Stimulated activated CD4-positive, alpha-beta T cell treated with anti-CD3 and anti-CD28 coated beads, Interleukin-4, amount 100 ng/mL, for 24 hours (primary cell): Measurements from ENCODE around the gene DLG1.

Experiments used
- DNase-seq: peaks from one replicate; pipeline ENCODE4 v3.0.0-alpha.2; 2020

Gene DLG1

DNA sequence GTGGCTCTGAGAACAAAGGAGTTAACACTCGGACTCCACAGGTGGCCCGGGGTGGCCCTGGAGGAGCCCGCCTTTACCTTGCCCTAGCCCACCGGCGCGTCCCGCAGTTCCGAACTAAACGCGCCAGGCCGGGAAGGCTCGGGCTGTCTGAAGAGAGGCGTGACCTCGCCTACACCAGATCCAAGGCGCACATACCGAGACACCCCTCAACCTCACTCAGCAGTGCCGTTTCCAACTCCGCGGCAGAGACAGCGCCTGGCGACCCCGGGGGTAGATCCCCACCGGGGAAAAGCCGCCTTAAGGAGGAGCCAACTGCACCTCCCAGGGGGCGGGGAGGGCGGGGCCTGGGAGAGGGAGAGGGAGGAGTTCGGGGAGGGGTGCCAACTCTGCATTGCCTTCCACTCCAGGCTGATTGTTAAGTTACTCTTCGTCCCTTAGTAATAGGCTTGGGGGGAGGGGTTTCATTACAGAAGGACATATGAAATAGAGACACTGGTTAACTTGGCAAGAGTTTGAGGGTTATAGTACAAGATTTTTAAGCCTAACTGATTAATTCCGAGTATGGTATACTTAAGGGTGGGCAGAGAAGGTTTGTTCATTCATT, at the start of gene DLG1:
TSS of gene DLG1 (minus strand) at position 272 of the 604 bp plus-strand sequence. CDS start 1,408 bp downstream, outside the sequence.
- DNase-seq: peak; percentile 84

- no peak for DNase-seq
Measured at GRCh38 chr3:197348014-197348413, 49.6 kb upstream of the DLG1 start.

- DNase-seq: no peak
Measured at GRCh38 chr3:197345390-197345789, 47.0 kb upstream of the DLG1 start.

DNA sequence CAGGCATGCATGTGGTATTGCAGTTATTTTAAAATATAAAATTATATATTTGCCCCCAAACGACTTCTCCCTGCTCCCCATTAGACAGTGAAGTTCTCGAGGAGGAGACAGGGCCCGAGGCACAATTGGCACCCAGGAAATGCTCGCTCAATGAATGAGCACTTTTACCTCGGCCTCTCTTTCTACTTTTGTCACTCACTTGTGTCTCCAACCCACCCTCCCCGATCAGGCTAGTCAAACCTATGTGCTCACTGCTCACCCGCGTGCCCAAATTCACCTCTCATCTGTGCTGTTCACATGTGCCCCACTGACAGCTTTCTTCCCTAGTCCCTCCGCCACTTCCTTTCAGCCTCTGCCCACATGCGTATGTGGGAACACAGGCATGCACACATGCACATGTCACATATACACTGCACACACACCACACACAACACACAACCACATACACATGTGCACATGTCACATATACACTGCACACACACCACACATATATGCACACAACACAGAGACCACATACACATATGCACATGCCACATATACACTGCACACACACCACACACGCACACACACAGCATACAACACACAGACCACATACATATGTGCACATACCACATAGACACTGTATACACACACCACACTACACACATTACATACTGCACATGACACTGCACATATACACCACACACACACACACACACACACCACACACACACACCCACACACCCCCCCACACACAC, 46.3 kb upstream of the DLG1 start:
- no peak for DNase-seq

DNA sequence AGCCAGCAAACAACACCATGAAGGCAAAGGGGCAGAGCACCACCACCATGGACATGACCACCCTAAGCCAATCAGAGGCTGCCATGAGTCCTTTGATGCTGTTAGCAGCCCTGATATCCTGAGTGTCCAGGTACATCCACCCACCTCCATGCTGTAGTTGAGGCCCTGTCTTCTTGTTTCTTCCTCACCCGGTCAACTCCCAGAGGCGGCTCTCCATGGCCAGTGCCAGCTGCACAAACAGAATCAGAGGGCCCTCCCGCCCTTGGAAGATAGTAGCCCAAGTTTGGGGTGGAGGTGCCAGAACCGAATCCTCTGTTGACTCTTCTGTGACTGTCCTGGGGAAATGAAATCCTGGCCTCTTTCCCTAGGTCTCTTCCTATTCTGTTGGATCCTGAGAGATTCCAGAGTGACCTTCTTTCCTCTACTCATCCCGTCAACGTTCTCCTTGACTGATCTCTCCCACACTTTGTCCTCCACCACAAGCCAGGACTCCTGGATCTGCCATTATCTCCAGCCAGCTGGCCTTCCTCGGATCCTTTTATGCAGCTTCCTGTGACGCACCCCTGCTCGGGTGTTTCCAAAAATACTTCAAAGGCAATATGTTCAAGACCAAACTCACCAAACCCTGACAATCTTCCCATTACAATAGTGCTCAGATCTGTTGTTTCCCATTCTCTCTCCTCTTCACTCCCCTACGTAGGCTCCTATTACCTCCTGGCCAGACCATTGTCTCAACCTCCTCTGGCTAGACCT, 45.4 kb upstream of the DLG1 start:
- no peak for DNase-seq

DNA sequence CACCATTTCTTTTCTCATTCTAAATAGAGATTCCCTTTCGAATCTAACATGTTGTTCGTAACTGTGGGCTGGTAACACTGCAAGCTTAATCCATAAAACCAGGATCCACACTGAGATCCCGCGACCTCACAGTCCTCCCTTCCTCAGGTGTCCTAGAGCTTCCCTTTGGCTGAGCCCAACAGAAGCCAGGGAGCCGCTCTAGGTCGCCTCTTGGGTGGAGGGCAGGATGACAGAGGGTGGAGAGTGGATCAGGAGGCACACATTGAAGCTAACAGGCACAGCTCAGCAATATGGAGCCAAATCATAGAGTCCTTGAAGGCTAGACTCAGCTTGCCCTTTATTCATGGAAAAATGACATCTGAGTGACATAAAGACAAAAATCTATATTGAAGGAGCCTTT, 44.7 kb upstream of the DLG1 start:
- no peak for DNase-seq

- DNase-seq: no peak
Measured at GRCh38 chr3:197340521-197340871, 42.1 kb upstream of the DLG1 start.

- no peak for DNase-seq
Measured at GRCh38 chr3:197339841-197340520, 41.6 kb upstream of the DLG1 start.

- DNase-seq: no peak
Measured at GRCh38 chr3:197338586-197338985, 40.2 kb upstream of the DLG1 start.

GRCh38 chr3:197337656-197338055, 39.2 kb upstream of the DLG1 start:
- no peak for DNase-seq

DNA sequence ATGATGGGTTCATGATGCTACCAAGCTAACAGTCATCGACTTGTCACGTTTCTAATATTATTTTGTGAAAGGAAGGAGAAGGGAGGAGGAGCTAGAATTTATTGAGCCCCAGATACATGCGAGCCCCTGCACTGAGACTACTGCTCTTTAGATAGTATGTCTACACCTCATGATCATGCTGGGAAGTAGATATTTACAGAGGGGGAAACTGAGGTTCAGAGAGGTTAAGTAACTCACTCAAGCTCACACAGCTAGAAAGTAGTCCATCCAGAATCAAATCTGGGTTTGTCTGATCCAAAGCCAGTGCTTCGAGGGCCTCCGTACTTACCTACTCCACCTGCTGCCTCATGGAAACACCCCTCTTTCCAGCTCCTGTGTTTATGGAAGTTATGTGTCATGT, 38.8 kb upstream of the DLG1 start:
- no peak for DNase-seq

- no peak for DNase-seq
Measured at GRCh38 chr3:197336348-197336747, 37.9 kb upstream of the DLG1 start.

DNA sequence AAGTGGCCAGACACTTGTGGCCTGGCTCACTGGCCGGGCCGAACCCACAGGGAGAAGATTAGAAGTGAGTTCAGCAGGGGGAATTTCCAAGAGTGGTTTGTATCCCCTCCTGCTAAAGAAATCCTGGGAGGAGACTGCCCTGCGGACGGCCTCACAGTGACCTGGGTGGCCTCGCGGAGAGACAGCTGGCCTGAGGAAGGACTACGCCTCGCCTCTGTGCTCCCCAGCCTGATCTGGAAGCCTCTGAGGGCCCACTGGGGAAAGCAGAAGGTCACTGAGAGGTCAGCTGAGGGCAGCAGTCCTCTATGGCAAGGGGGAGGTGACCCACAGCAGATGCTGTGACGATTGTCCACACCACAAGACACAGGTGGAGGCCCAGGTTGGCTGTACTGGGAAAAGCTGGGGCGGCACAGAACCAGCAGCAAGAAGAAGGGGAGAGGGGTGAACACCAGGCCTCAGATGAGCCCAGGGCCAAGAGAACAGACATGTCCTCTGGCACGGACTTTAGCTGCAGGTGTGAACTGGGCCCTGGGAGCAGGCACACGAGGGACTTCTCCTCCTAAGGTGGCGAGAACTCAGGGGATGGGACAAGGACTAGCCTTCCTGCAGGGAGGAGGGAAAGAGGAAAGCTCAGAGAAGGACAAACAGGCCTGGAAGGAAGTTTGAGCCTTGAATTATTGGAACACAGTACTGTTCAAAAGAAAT, 37.2 kb upstream of the DLG1 start:
- no peak for DNase-seq

DNA sequence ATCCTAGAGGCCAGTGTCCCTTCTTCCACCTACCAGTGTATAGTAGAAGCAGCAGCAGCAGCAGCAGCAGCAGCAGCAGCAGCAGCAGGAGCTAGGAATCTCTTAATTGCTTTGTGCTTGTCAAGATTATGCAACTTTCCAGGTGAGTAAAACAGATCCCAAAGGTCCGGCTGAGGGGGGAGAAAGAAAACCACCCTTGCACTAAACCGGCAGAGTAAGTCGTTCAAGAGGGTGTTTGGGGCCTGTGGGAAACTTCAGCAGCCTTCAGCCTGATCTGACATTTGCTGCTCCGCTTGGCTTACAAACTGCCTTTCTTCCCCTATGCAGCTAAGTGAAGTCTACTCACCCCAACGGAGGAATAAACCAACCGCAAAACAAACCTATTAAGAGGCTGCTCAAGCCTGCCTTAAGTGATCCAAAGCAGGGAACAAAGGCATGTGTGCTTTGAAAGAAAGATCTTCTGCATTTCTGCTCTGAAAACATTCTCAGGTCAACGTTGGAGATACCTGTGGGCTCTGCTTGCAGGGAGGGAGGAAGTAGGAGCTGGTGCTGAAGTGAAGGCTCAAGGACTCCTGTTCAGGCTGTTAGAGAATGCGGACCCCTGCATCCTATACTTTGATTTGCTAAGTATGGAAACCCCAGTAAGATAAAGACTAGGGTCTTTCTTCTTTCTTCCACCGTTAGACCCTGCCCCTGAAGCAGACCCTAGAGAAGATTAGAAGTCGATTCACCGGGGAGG, 35.7 kb upstream of the DLG1 start:
- no peak for DNase-seq

DNA sequence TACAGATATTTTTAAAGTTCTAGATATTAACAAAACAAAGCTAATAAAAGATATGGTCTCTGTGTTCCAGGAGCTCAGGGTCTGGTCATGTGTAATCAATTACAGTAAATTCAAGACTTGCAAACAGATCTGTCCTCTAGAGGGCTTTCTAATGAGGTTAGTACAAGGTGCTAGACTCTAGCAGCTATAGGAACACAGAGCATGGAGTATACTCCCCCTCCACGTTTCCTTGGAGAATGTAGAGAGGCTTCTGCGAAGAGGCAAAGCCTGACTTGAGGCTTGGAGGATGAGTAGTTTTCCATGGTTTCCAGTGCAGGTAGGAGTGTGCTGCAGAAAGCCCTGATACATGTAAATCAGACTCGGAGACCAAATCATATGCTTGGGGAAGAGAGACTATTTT, 32.7 kb upstream of the DLG1 start:
- no peak for DNase-seq

GRCh38 chr3:197329382-197329781, 31.0 kb upstream of the DLG1 start:
- DNase-seq: no peak

DNA sequence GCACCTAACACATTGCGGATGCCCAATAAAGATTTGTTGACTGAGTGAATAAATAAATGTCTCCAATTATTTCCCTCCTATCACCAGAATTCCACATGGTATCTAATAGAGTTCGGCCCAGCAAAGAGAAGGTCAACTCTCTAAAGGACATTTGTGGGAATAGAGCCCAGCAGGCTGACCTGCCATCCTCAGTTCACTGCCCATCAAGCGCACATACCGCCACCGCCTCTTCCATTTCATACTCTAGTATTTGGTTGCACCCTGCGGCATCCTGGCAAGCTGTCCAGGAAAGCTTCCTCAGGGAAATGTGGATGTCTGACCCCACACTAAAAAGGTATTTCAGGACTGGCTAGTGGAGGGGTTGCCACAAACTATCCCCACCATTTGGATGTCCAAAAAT, 29.8 kb upstream of the DLG1 start:
- no peak for DNase-seq

GRCh38 chr3:197327701-197328100, 29.3 kb upstream of the DLG1 start:
- no peak for DNase-seq

DNA sequence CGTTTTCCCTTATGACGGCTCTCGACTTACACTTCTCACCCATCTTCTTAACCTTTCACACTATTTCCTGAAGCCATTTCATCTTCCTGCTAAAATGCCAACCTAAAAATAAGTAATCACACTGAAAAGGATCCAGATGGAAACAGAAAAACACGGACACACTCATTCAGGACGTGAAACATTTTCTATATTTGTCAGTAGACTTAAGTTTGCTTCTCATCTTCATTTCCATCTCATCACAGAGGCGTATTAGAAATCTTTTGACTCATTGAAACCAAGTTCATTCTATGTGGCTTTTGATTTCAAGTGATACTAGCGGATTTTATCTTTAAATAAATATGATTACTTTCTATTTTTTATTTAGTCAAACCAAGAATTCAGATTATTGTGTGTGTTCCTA, 27.4 kb upstream of the DLG1 start:
- DNase-seq: no peak

- DNase-seq: no peak
Measured at GRCh38 chr3:197322149-197322548, 23.7 kb upstream of the DLG1 start.

GRCh38 chr3:197320582-197320981, 22.2 kb upstream of the DLG1 start:
- no peak for DNase-seq

DNA sequence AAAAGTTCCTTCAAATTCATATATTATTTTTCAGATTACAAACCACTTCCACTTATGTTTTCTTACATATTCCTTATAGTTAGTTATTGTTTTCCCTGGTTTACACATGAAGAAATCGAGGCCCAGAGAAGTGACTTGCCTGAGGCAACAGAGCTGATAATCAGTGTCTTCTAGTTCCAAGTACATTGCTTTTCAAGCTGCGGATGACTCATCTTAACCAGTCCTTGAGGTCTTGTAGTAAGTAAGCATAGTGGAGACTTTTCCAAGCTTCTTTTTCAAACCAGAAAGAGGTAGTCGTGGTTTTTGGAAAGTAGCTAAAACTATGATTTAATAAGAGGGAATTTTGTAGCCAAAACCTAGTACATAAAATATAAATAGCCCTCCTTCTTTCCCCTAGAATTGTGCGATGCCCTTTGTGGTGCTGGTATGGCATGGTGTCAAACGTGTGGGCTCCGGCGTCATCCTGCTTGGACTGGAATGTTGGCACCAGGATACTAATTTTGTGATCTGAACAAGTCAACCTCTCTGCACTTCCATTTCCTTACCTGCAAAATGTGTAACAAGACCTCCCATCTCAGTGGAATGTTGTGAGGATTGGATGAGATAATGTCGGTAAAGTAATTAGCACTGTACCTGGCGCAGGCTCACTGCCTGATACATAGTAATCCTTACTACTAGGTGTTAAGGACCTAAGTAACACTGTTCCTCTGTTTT, 19.0 kb upstream of the DLG1 start:
- no peak for DNase-seq
